ENCODE data around the gene LRRC15. TPM values are rescaled to one million over a fixed set of nuclear protein-coding genes. Genes with fewer than 3 reads are reported as not detected.

LRRC15 gene
- total and polyA plus RNA-seq, 4 experiments from 2014 or later: not detected

GRCh38 chr3:194386648-194387047 lies 17.1 kb upstream of the LRRC15 start:
- no peaks in the 10 kb centered on the region for H3K27me3 ChIP-seq (ENCODE audit: insufficient read depth, low read length)
- H3K36me3 ChIP-seq (ENCODE audit: insufficient read depth, low read length): no peaks in the 10 kb centered on the region
- no peaks in the 10 kb centered on the region for H3K9me3 ChIP-seq (ENCODE audit: control insufficient read depth in 1 of 2, low read length in 2 of 2)
- no peak for DNase-seq
- CTCF ChIA-PET (ENCODE audit: partially characterized antibody): interaction anchor here (0.9 to 1.3 kb wide), 2 partner anchors 21 to 43 kb away, joined by 3 to 4 read pairs; no protein-coding TSS in a partner anchor
- intact Hi-C loops (cut with micrococcal nuclease): no loop called here
- Mint-ChIP-seq H3K9me3 (peaks cover 0 to 15% (median 11%) of the 10 kb centered on the region in 8 donors), H3K4me1 (no peaks in the 10 kb centered on the region), H3K36me3 (no peaks in the 10 kb centered on the region), H3K27me3 (peaks cover 4 to 6% of the 10 kb centered on the region in 2 donors), H3K27ac (peak overlapping the region in 1 of 7 donors; percentile 22), H3K4me3 (no peak overlapping the region)
- no peak overlapping the region for H3K27ac ChIP-seq (ENCODE audit: low read depth, low read length)
- H3K4me1 ChIP-seq (ENCODE audit: insufficient read depth, low read length): no peaks in the 10 kb centered on the region
- no peak overlapping the region for H3K4me3 ChIP-seq (ENCODE audit: low read length in 2 of 2)
- POLR2A ChIA-PET (ENCODE audit: partially characterized antibody): no interaction called here

- Mint-ChIP-seq H3K4me3 (no peak overlapping the region), H3K36me3 (no peaks in the 10 kb centered on the region), H3K27ac (no peak overlapping the region), H3K27me3 (peaks cover 4 to 6% of the 10 kb centered on the region in 2 donors), H3K4me1 (no peaks in the 10 kb centered on the region), H3K9me3 (peaks cover 0 to 13% (median 10%) of the 10 kb centered on the region in 8 donors)
- no peak overlapping the region for H3K27ac ChIP-seq (ENCODE audit: low read depth, low read length)
- intact Hi-C loops (cut with micrococcal nuclease): no loop called here
- CTCF ChIA-PET (ENCODE audit: partially characterized antibody): interaction anchor here (0.9 to 1.3 kb wide), 2 partner anchors 25 to 42 kb away, joined by 3 to 4 read pairs; no protein-coding TSS in a partner anchor
- H3K36me3 ChIP-seq (ENCODE audit: insufficient read depth, low read length): no peaks in the 10 kb centered on the region
- H3K4me3 ChIP-seq (ENCODE audit: low read length in 2 of 2): no peak overlapping the region
- H3K9me3 ChIP-seq (ENCODE audit: control insufficient read depth in 1 of 2, low read length in 2 of 2): no peaks in the 10 kb centered on the region
- POLR2A ChIA-PET (ENCODE audit: partially characterized antibody): no interaction called here
- no peaks in the 10 kb centered on the region for H3K4me1 ChIP-seq (ENCODE audit: insufficient read depth, low read length)
- no peak for DNase-seq
- H3K27me3 ChIP-seq (ENCODE audit: insufficient read depth, low read length): no peaks in the 10 kb centered on the region
These were observed 16.5 kb upstream of the LRRC15 start for GRCh38 chr3:194386066-194386465.

- peaks cover 0 to 2% (median 0%) of the 10 kb centered on the region in 8 donors for H3K9me3 Mint-ChIP-seq
- CTCF ChIA-PET (ENCODE audit: partially characterized antibody): no interaction called here
- POLR2A ChIA-PET (ENCODE audit: partially characterized antibody): no interaction called here
These were observed 15.0 kb upstream of the LRRC15 start for GRCh38 chr3:194384569-194385001.

GRCh38 chr3:194384156-194384555 lies 14.6 kb upstream of the LRRC15 start:
- Histone ChIP-seq H3K27ac (ENCODE audit: low read depth, low read length) (no peak overlapping the region), H3K4me3 (ENCODE audit: low read length in 2 of 2) (no peak overlapping the region), H3K27me3 (ENCODE audit: insufficient read depth, low read length) (no peaks in the 10 kb centered on the region), H3K36me3 (ENCODE audit: insufficient read depth, low read length) (no peaks in the 10 kb centered on the region), H3K4me1 (ENCODE audit: insufficient read depth, low read length) (no peaks in the 10 kb centered on the region), H3K9me3 (ENCODE audit: control insufficient read depth in 1 of 2, low read length in 2 of 2) (no peaks in the 10 kb centered on the region)
- ChIA-PET CTCF (ENCODE audit: partially characterized antibody) (no interaction called here), POLR2A (ENCODE audit: partially characterized antibody) (no interaction called here)
- DNase-seq: no peak
- Mint-ChIP-seq H3K9me3 (peaks cover 0 to 2% (median 0%) of the 10 kb centered on the region in 8 donors), H3K4me3 (no peak overlapping the region), H3K36me3 (no peaks in the 10 kb centered on the region), H3K27me3 (peaks cover 6 to 8% of the 10 kb centered on the region in 2 donors), H3K4me1 (no peaks in the 10 kb centered on the region), H3K27ac (no peak overlapping the region)
- intact Hi-C loops (cut with micrococcal nuclease): no loop called here

More at GRCh38 chr3:194384569-194385001, 15.0 kb upstream of the LRRC15 start:
- H3K27me3 ChIP-seq (ENCODE audit: insufficient read depth, low read length): no peaks in the 10 kb centered on the region
- DNase-seq: no peak
- H3K27ac ChIP-seq (ENCODE audit: low read depth, low read length): no peak overlapping the region
- Mint-ChIP-seq H3K4me3 (no peak overlapping the region), H3K36me3 (no peaks in the 10 kb centered on the region), H3K27ac (no peak overlapping the region), H3K4me1 (no peaks in the 10 kb centered on the region), H3K27me3 (peaks cover 6 to 8% of the 10 kb centered on the region in 2 donors)
- H3K9me3 ChIP-seq (ENCODE audit: control insufficient read depth in 1 of 2, low read length in 2 of 2): no peaks in the 10 kb centered on the region
- intact Hi-C loops (cut with micrococcal nuclease): no loop called here
- no peaks in the 10 kb centered on the region for H3K36me3 ChIP-seq (ENCODE audit: insufficient read depth, low read length)
- H3K4me1 ChIP-seq (ENCODE audit: insufficient read depth, low read length): no peaks in the 10 kb centered on the region
- H3K4me3 ChIP-seq (ENCODE audit: low read length in 2 of 2): no peak overlapping the region

DNA sequence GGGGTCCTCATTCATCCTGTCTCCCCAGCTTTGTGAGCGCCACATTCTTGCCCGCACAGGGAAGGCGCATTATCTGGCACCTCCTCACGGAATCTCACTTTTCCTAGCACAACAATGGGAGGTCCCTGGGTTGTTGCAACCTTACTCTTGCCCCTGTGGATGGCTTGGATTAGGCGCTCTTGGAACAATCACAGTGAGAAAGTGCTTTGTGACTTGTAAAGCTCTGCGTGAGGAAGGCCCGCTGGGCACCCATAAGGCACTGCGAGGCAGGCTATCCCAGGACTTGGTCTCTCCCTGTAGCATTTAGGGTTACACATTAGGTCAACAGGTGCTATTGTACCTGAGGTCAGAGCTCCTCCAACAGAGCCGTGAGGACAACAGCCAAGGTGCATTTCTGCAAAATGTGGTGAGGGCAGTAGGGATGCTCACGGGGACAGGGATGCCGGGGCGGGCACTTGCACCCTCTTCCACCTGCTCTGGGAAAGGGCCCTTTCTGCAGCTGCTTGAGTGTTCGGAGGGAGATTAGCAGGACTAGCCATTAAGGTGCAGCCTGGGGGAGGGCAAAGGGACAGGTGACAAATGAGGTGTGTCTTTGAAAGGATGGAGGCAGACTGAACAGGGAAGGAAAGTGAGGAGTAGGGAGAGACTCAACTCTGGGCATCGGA lies 13.9 kb upstream of the LRRC15 start:
- H3K27me3 Mint-ChIP-seq: peaks cover 10 to 12% of the 10 kb centered on the region in 2 donors
- DNase-seq: no peak
- intact Hi-C loops (cut with micrococcal nuclease): no loop called here
- H3K4me3 ChIP-seq (ENCODE audit: low read length in 2 of 2): no peak overlapping the region
- peaks cover 0 to 2% (median 0%) of the 10 kb centered on the region in 8 donors for H3K9me3 Mint-ChIP-seq
- no peaks in the 10 kb centered on the region for H3K36me3 Mint-ChIP-seq
- H3K27me3 ChIP-seq (ENCODE audit: insufficient read depth, low read length): no peaks in the 10 kb centered on the region
- CTCF ChIA-PET (ENCODE audit: partially characterized antibody): no interaction called here
- no peaks in the 10 kb centered on the region for H3K4me1 ChIP-seq (ENCODE audit: insufficient read depth, low read length)
- H3K4me3 Mint-ChIP-seq: no peak overlapping the region
- no peak overlapping the region for H3K27ac ChIP-seq (ENCODE audit: low read depth, low read length)
- POLR2A ChIA-PET (ENCODE audit: partially characterized antibody): no interaction called here
- H3K9me3 ChIP-seq (ENCODE audit: control insufficient read depth in 1 of 2, low read length in 2 of 2): no peaks in the 10 kb centered on the region
- H3K4me1 Mint-ChIP-seq: no peaks in the 10 kb centered on the region
- no peak overlapping the region for H3K27ac Mint-ChIP-seq
- H3K36me3 ChIP-seq (ENCODE audit: insufficient read depth, low read length): no peaks in the 10 kb centered on the region

DNA sequence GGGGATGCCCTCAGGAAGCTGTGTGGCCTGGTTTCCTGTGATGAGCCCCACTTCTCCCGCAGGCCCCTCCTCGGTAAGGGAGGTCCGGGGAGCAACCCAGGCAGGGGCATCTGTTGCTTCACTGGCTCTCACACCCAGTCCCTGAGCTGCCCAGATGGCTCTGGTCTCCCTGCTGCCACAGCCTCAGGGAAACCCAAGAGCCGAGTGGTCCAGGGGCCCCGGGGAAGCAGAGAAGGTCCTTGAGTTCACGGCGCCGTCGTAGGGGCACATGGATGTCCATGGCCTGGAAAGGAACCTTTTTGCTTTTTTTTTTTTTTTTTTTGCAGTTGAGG lies 13.3 kb upstream of the LRRC15 start:
- ChIA-PET POLR2A (ENCODE audit: partially characterized antibody) (no interaction called here), CTCF (ENCODE audit: partially characterized antibody) (no interaction called here)
- H3K27me3 Mint-ChIP-seq: peaks cover 12 to 14% of the 10 kb centered on the region in 2 donors
- H3K4me1 ChIP-seq (ENCODE audit: insufficient read depth, low read length): no peaks in the 10 kb centered on the region
- no peaks in the 10 kb centered on the region for H3K27me3 ChIP-seq (ENCODE audit: insufficient read depth, low read length)
- H3K9me3 ChIP-seq (ENCODE audit: control insufficient read depth in 1 of 2, low read length in 2 of 2): no peaks in the 10 kb centered on the region
- intact Hi-C loops (cut with micrococcal nuclease): no loop called here
- H3K4me1 Mint-ChIP-seq: no peaks in the 10 kb centered on the region
- no peaks in the 10 kb centered on the region for H3K36me3 ChIP-seq (ENCODE audit: insufficient read depth, low read length)
- no peak overlapping the region for H3K27ac Mint-ChIP-seq
- H3K36me3 Mint-ChIP-seq: no peaks in the 10 kb centered on the region
- peaks cover 0 to 2% (median 0%) of the 10 kb centered on the region in 8 donors for H3K9me3 Mint-ChIP-seq
- no peak overlapping the region for H3K27ac ChIP-seq (ENCODE audit: low read depth, low read length)
- no peak overlapping the region for H3K4me3 Mint-ChIP-seq
- H3K4me3 ChIP-seq (ENCODE audit: low read length in 2 of 2): no peak overlapping the region
- DNase-seq: no peak

DNA sequence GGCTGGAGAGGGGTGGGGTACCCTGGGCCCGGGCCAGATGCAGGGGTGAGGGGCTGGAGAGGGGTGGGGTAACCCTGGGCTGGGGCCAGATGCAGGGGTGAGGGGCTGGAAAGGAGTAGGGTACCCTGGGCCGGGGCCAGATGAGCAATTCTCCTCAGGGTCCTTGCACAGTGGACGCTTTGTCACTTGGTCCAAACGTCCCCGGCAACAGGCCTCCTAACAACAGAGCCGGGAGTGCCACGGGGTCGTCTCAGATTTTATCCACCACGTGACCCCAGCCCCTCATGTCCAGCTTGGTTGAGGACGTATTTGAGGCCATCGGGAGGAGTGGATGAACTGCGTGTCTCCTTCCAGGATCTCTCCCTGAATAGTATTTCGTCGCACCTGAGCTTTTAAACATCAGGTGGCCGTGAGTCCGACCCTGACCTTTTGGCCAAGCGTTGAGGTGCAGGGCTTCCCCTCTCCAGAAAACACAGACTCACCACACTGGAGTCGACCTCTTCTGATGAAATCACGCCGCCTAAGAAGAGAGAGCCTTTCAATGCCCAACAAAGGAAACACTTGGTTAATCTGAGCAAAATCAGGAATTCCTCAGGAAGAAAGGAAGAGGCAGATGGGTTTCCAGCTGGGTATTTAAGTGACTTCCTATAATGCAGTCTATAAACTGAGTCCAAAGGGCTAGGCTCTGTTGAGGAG lies 12.8 kb upstream of the LRRC15 start:
- Histone ChIP-seq H3K4me1 (ENCODE audit: insufficient read depth, low read length) (no peaks in the 10 kb centered on the region), H3K9me3 (ENCODE audit: control insufficient read depth in 1 of 2, low read length in 2 of 2) (no peaks in the 10 kb centered on the region), H3K36me3 (ENCODE audit: insufficient read depth, low read length) (no peaks in the 10 kb centered on the region), H3K27me3 (ENCODE audit: insufficient read depth, low read length) (no peaks in the 10 kb centered on the region), H3K4me3 (ENCODE audit: low read length in 2 of 2) (no peak overlapping the region), H3K27ac (ENCODE audit: low read depth, low read length) (no peak overlapping the region)
- POLR2A ChIA-PET (ENCODE audit: partially characterized antibody): no interaction called here
- intact Hi-C loops (cut with micrococcal nuclease): no loop called here
- CTCF ChIA-PET (ENCODE audit: partially characterized antibody): no interaction called here
- Mint-ChIP-seq H3K27me3 (peaks cover 12 to 14% of the 10 kb centered on the region in 2 donors), H3K9me3 (no peaks in the 10 kb centered on the region), H3K36me3 (no peaks in the 10 kb centered on the region), H3K4me3 (no peak overlapping the region), H3K27ac (no peak overlapping the region), H3K4me1 (no peaks in the 10 kb centered on the region)
- no peak for DNase-seq

All from CD4-positive, alpha-beta memory T cell (primary cell).